Measurements from ENCODE around the gene LUZP2.

- TF ChIP-seq, protein P1, sequence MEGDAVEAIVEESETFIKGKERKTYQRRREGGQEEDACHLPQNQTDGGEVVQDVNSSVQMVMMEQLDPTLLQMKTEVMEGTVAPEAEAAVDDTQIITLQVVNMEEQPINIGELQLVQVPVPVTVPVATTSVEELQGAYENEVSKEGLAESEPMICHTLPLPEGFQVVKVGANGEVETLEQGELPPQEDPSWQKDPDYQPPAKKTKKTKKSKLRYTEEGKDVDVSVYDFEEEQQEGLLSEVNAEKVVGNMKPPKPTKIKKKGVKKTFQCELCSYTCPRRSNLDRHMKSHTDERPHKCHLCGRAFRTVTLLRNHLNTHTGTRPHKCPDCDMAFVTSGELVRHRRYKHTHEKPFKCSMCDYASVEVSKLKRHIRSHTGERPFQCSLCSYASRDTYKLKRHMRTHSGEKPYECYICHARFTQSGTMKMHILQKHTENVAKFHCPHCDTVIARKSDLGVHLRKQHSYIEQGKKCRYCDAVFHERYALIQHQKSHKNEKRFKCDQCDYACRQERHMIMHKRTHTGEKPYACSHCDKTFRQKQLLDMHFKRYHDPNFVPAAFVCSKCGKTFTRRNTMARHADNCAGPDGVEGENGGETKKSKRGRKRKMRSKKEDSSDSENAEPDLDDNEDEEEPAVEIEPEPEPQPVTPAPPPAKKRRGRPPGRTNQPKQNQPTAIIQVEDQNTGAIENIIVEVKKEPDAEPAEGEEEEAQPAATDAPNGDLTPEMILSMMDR (IDR thresholded peaks at IDR 0.05), result no peak
- TF ChIP-seq POLR2A (IDR thresholded peaks at IDR 0.05), result no peak
These were observed 242.1 kb downstream of the LUZP2 start for GRCh38 chr11:24738972-24739371.
